ENCODE data around the gene JAML.

DNA sequence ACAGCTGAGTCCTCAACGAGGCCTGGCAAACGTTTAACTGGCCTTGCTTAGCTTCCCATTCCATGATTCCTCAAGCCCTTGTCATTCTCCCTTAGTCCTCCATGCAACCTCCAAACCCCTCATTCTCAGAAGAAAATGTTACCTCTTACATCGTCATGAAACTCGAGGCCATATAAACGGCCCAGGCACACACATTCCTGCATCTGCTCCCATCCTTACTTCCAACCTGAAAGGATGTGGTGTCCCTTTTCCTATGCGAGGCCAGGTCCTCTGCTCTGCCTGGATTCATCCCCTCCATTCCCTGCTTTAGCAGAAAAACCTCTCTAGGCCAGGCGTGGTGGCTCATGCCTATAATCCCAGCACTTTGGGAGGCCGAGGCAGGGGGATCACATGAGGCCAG lies 18.4 kb upstream of the JAML start:
- TF ChIP-seq, protein P1, sequence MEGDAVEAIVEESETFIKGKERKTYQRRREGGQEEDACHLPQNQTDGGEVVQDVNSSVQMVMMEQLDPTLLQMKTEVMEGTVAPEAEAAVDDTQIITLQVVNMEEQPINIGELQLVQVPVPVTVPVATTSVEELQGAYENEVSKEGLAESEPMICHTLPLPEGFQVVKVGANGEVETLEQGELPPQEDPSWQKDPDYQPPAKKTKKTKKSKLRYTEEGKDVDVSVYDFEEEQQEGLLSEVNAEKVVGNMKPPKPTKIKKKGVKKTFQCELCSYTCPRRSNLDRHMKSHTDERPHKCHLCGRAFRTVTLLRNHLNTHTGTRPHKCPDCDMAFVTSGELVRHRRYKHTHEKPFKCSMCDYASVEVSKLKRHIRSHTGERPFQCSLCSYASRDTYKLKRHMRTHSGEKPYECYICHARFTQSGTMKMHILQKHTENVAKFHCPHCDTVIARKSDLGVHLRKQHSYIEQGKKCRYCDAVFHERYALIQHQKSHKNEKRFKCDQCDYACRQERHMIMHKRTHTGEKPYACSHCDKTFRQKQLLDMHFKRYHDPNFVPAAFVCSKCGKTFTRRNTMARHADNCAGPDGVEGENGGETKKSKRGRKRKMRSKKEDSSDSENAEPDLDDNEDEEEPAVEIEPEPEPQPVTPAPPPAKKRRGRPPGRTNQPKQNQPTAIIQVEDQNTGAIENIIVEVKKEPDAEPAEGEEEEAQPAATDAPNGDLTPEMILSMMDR (IDR thresholded peaks at IDR 0.05; ENCODE audit: low read length): no peak
- no peak for TF ChIP-seq EZH2 (IDR thresholded peaks at IDR 0.05; ENCODE audit: borderline replicate concordance, low read length)

All from OCI-LY1 (cell line).